ENCODE results near the gene TPST2.

GRCh38 chr22:26553056-26553752 is 36.7 kb downstream of the TPST2 start:
- TF ChIP-seq, protein P1, sequence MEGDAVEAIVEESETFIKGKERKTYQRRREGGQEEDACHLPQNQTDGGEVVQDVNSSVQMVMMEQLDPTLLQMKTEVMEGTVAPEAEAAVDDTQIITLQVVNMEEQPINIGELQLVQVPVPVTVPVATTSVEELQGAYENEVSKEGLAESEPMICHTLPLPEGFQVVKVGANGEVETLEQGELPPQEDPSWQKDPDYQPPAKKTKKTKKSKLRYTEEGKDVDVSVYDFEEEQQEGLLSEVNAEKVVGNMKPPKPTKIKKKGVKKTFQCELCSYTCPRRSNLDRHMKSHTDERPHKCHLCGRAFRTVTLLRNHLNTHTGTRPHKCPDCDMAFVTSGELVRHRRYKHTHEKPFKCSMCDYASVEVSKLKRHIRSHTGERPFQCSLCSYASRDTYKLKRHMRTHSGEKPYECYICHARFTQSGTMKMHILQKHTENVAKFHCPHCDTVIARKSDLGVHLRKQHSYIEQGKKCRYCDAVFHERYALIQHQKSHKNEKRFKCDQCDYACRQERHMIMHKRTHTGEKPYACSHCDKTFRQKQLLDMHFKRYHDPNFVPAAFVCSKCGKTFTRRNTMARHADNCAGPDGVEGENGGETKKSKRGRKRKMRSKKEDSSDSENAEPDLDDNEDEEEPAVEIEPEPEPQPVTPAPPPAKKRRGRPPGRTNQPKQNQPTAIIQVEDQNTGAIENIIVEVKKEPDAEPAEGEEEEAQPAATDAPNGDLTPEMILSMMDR (IDR thresholded peaks at IDR 0.05), result no peak
- no peak for TF ChIP-seq POLR2A (IDR thresholded peaks at IDR 0.05)

Data from Peyer's patch (tissue), 4 donors.